HT-29 (cell line): ENCODE results near the gene ATP9B. TPM values are rescaled to one million over a fixed set of nuclear protein-coding genes. Genes with fewer than 3 reads are reported as not detected.

ENCODE experiments used
- DNase-seq: peaks from one replicate; pipeline ENCODE4 v3.0.0-alpha.2; 2015; ENCODE audit warnings: low spot score
- total RNA-seq: library from RNA; depleted of rRNA; stranded (reverse); fragments of >200 nt; shearing (Covaris generic); gene quantifications from 2 replicates; pipeline ENCODE4 v1.2.3, GENCODE V29; 2014; rRNA removed

The ATP9B gene
- 24.9 and 27.1 TPM in 2 replicates for total RNA-seq

GRCh38 chr18:79068937-79069716 is at the start of gene ATP9B:
TSS of gene ATP9B (plus strand) at chr18:79069394. CDS start at chr18:79069411, 17 bp downstream.
- DNase-seq = peak; percentile 87

- no peak for DNase-seq
Observed at GRCh38 chr18:79019881-79020280, 49.3 kb upstream of the ATP9B start.

GRCh38 chr18:79022603-79023002 is 46.6 kb upstream of the ATP9B start:
- no peak for DNase-seq

- DNase-seq = no peak
Observed at GRCh38 chr18:79026491-79026890, 42.7 kb upstream of the ATP9B start.

GRCh38 chr18:79030680-79031079 is 38.5 kb upstream of the ATP9B start:
- DNase-seq = no peak

GRCh38 chr18:79042276-79042675 is 26.9 kb upstream of the ATP9B start:
- no peak for DNase-seq

- DNase-seq = no peak
Observed at GRCh38 chr18:79043288-79043687, 25.9 kb upstream of the ATP9B start.

GRCh38 chr18:79046522-79046921 is 22.7 kb upstream of the ATP9B start:
- no peak for DNase-seq

GRCh38 chr18:79047556-79048244 is 21.5 kb upstream of the ATP9B start:
- DNase-seq = no peak

GRCh38 chr18:79048245-79048632 is 21.0 kb upstream of the ATP9B start:
- DNase-seq = no peak

GRCh38 chr18:79049506-79049905 is 19.7 kb upstream of the ATP9B start:
- no peak for DNase-seq

GRCh38 chr18:79050005-79050404 is 19.2 kb upstream of the ATP9B start:
- DNase-seq = no peak

- DNase-seq = no peak
Observed at GRCh38 chr18:79056827-79057367, 12.3 kb upstream of the ATP9B start.

GRCh38 chr18:79058007-79058406 is 11.2 kb upstream of the ATP9B start:
- no peak for DNase-seq

GRCh38 chr18:79062806-79063205 is 6.4 kb upstream of the ATP9B start:
- peak; percentile 69 for DNase-seq

GRCh38 chr18:79064228-79064627 is 5.0 kb upstream of the ATP9B start:
- DNase-seq = no peak

- DNase-seq = no peak
Observed at GRCh38 chr18:79065802-79066201, 3.4 kb upstream of the ATP9B start.

GRCh38 chr18:79067611-79068010 is 1.6 kb upstream of the ATP9B start:
- DNase-seq = no peak

- no peak for DNase-seq
Observed at GRCh38 chr18:79068341-79068936, 755 bp upstream of the ATP9B start.

GRCh38 chr18:79069717-79070151 is 540 bp downstream of the ATP9B start:
- peak; percentile 35 for DNase-seq

GRCh38 chr18:79070486-79070885 is 1.3 kb downstream of the ATP9B start:
- no peak for DNase-seq

GRCh38 chr18:79071037-79071436 is 1.8 kb downstream of the ATP9B start:
- no peak for DNase-seq
